Neural cell (in vitro differentiated cells): Measurements from ENCODE around the gene TOB1.

Experiments used
- EP300 ChIP-seq: fragments of 450-650 bp; conservative IDR thresholded peaks from 2 replicates; pipeline ENCODE4 v1.6.1; 2014; ENCODE audit warnings: antibody characterized with exemption, mild to moderate bottlenecking, moderate library complexity; ENCODE audit not compliant: poor library complexity, severe bottlenecking
- RAD21 ChIP-seq: fragments of 450-650 bp; conservative IDR thresholded peaks from 2 replicates; pipeline ENCODE4 v1.6.1; 2014; ENCODE audit warnings: antibody characterized with exemption, mild to moderate bottlenecking, moderate library complexity
- SMC3 ChIP-seq: fragments of 450-650 bp; conservative IDR thresholded peaks from 2 replicates; pipeline ENCODE4 v1.6.1; 2014; ENCODE audit warnings: antibody characterized with exemption, mild to moderate bottlenecking, moderate library complexity; ENCODE audit not compliant: poor library complexity
- TAF1 ChIP-seq: IDR thresholded peaks from 2 replicates; pipeline ENCODE4 v1.6.1; 2012; ENCODE audit warnings: low read depth
- TF ChIP-seq, protein P1 (sequence below): IDR thresholded peaks from 2 replicates; pipeline ENCODE4 v1.6.1; 2012; ENCODE audit warnings: borderline replicate concordance
- TF ChIP-seq, protein P2 (sequence below): fragments of 450-650 bp; IDR thresholded peaks from 2 replicates; pipeline ENCODE4 v1.5.1; 2014; ENCODE audit warnings: antibody characterized with exemption, mild to moderate bottlenecking, moderate library complexity; ENCODE audit not compliant: poor library complexity, severe bottlenecking

DNA sequence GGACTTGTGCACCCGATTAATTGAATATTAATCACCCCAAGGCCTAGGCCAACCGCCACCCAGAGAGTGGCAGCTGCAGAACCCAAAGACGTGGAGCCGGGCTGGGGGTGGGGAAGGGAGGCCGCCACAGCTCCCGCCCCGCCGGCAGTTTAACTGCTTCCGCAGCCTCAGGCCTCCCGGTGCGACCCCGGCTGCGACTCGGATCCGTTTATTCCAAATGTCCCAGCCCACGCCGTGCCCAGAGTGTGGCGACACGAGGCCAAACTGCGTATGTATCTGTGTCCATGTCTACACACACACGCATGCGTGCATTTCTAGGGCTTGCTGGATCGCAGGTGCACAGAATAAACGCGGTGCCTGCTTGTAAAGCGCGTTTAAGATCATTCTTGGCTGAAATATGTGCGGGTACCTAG is 802 bp upstream of the TOB1 start:
- TF ChIP-seq SMC3 (peak; percentile 7), EP300 (no peak), TAF1 (no peak), RAD21 (no peak)
- TF ChIP-seq, protein P1, sequence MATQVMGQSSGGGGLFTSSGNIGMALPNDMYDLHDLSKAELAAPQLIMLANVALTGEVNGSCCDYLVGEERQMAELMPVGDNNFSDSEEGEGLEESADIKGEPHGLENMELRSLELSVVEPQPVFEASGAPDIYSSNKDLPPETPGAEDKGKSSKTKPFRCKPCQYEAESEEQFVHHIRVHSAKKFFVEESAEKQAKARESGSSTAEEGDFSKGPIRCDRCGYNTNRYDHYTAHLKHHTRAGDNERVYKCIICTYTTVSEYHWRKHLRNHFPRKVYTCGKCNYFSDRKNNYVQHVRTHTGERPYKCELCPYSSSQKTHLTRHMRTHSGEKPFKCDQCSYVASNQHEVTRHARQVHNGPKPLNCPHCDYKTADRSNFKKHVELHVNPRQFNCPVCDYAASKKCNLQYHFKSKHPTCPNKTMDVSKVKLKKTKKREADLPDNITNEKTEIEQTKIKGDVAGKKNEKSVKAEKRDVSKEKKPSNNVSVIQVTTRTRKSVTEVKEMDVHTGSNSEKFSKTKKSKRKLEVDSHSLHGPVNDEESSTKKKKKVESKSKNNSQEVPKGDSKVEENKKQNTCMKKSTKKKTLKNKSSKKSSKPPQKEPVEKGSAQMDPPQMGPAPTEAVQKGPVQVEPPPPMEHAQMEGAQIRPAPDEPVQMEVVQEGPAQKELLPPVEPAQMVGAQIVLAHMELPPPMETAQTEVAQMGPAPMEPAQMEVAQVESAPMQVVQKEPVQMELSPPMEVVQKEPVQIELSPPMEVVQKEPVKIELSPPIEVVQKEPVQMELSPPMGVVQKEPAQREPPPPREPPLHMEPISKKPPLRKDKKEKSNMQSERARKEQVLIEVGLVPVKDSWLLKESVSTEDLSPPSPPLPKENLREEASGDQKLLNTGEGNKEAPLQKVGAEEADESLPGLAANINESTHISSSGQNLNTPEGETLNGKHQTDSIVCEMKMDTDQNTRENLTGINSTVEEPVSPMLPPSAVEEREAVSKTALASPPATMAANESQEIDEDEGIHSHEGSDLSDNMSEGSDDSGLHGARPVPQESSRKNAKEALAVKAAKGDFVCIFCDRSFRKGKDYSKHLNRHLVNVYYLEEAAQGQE = peak; percentile 91
- TF ChIP-seq, protein P2, sequence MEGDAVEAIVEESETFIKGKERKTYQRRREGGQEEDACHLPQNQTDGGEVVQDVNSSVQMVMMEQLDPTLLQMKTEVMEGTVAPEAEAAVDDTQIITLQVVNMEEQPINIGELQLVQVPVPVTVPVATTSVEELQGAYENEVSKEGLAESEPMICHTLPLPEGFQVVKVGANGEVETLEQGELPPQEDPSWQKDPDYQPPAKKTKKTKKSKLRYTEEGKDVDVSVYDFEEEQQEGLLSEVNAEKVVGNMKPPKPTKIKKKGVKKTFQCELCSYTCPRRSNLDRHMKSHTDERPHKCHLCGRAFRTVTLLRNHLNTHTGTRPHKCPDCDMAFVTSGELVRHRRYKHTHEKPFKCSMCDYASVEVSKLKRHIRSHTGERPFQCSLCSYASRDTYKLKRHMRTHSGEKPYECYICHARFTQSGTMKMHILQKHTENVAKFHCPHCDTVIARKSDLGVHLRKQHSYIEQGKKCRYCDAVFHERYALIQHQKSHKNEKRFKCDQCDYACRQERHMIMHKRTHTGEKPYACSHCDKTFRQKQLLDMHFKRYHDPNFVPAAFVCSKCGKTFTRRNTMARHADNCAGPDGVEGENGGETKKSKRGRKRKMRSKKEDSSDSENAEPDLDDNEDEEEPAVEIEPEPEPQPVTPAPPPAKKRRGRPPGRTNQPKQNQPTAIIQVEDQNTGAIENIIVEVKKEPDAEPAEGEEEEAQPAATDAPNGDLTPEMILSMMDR = peak; percentile 11
